COLO668 (cell line): Measurements from ENCODE around the gene ZDHHC24.
A peak's percentile ranks its signal among the peaks of the same experiment; 100 is the strongest.
"Not testable (repeated sequence)": the region's sequence is repeated elsewhere in the genome, so short reads cannot be mapped to it uniquely, and the experiment has no call there.

Experiments used
- DNase-seq: peaks from one replicate; lab custom pipeline; 2025; ENCODE audit not compliant: unreplicated experiment; lab: John Stamatoyannopoulos, UW

ZDHHC24 gene

GRCh38 chr11:66546966-66547661 lies 1.3 kb upstream of the ZDHHC24 start:
- no peak for DNase-seq

GRCh38 chr11:66546368-66546965 lies 619 bp upstream of the ZDHHC24 start, which contains the start of gene ACTN3:
Gene ACTN3, plus strand, starts transcription at chr11:66546903. Its CDS starts 35 bp downstream, at chr11:66546938.
- DNase-seq: no peak

DNA sequence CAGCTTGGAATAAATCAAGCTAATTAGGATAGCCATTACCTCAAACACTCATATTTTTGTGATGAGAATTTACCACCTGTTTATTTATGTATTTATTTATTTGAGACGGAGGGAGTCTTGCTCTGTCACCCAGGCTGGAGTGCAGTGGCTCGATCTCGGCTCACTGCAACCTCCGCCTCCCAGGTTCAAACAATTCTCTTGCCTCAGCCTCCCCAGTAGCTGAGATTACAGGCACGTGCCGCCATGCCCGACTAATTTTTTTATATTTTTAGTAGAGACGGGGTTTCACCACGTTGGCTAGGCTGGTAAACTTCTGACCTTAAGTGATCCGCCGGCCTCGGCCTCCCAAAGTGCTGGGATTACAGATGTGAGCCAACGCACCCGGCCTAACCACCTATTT lies 896 bp downstream of the ZDHHC24 start:
- not testable (repeated sequence) for DNase-seq

- no peak for DNase-seq
Measured at GRCh38 chr11:66543263-66544107, 2.4 kb downstream of the ZDHHC24 start.

DNA sequence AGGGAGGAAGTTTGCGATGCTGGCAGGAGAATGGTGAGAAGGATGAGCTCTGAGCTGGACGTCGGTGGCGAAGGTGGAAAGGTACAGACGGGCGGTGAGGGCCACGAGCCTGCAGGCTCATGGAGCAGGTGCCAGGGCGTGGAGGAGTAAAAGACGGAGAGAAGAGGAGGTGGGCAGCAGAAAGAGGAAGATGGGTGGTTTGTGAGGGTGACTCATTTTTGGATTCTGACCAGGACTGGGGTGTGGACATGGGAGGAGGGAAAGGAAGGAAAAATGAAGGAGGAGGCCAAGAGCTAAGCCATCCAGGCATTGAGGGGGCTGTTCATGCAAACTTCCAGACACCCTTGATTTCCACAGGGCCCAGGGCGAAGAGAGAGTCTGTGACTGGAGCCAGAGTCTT lies 3.5 kb downstream of the ZDHHC24 start:
- no peak for DNase-seq

DNA sequence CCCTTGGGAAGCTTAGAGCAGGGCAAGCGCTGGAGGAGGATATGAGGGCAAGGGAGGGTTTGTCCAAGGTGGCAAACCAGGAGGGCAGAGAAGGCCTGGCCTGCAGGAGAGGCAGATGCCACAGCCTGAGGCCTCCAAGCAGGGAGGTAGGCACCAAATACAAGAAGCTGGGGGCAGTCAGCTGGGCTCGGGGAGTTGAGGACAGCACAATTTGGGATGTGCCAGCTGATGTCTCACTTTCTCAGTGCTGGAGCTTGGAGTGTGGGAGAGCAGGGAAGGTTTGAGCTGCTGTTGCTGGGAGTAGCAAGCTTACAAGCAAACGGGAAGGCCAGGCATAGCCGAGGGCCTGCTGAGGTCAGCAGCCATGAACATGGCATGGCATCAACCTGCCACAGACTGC lies 4.0 kb downstream of the ZDHHC24 start:
- DNase-seq: no peak

DNA sequence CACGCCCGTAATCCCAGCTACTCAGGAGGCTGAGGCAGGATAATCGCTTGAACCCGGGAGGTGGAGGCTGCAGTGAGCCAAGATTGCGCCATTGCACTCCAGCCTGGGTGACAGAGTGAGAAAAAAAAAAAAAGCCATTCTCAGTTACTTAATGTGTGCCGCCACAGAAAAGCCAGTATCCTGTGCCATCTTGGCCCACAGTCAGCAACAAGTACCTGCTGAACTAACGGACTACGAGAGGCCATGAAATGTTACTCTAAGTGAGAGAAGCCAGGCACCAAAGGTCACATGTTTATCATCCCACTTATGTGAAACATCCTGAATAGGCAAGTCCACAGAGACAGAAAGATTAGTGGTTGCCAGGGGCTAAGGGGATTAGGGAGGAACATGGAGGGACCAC lies 5.2 kb downstream of the ZDHHC24 start:
- DNase-seq: not testable (repeated sequence)

- no peak for DNase-seq
Measured at GRCh38 chr11:66539870-66540213, 6.0 kb downstream of the ZDHHC24 start.

- DNase-seq: no peak
Measured at GRCh38 chr11:66539170-66539869, 6.5 kb downstream of the ZDHHC24 start.

- DNase-seq: no peak
Measured at GRCh38 chr11:66532784-66533183, 13.1 kb downstream of the ZDHHC24 start.

DNA sequence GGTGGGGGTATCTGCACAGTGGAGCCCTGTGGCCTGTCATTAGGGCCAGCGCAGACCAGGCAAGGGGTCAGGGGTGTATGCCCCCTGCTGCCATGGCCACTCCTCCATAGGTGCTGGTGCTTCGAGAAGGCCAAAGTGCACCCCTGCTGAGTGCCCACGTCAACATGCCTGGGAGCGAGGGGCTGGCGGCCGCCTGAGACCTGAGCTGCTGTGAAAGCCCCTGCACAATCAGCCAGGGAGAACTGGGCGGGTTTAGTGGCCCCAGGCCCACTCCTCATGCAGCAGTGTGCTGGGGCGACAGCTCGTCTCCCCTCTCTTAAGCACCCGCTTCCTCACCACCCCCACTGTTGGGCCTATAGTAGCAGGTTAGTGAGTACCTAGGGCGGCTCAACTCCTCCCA lies 14.0 kb downstream of the ZDHHC24 start:
- DNase-seq: no peak

DNA sequence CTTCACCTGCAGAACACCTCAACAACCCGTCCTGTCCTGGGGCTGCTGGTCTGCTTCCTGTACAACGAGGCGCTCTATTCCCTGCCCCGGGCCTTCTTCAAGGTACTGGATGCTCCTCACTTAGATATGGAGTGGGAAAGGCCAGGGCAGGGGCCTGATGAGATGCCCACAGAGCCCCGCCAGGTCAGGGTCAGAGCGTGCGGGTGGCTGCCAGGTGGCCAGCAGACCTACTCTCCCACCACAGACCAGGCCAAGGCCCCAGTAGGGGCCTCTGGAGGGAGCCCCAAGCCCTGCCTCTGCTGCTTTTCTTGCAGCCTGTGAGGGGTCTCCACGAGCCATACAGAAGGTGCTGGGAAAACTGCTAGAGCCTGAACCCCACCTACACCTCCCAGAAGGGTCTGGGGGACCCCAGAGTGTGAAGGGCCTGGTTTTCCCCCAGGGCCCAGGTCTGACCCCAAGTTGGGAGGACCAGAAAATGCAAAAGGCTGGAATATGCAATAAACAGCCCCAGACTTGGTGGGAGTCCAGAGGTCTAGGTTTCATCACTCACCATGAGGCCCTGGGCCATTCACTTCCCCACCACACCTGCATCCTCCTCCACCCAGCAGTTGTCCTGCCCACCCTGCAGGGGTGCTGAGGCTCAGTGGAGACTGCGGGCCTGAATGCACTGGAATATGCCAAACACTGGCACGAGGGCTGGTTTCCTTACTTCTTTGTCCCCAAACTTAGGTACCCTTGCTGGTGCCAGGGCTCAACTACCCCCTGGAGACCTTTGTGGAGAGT lies 14.7 kb downstream of the ZDHHC24 start:
- no peak for DNase-seq

GRCh38 chr11:66529655-66530054 lies 16.2 kb downstream of the ZDHHC24 start:
- DNase-seq: no peak

DNA sequence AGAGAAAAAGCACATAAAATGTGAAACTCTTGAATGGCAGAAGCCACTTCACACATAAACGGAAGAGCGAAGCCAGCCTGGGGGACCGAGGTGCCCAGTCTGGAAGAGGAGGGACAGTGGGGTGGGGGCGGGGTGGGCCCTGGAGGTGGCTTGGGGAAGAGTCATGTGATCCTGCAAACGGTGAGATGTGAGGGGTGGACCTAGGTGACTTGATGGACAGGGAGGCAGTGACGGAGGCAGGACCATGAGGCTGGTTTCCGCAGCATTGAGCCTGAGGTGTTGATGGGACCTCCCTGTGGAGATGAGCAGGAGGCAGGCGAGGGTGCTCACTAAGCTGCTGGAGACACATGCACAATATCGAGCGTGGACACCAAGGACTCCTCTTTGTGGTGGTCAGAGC lies 16.8 kb downstream of the ZDHHC24 start:
- DNase-seq: no peak

DNA sequence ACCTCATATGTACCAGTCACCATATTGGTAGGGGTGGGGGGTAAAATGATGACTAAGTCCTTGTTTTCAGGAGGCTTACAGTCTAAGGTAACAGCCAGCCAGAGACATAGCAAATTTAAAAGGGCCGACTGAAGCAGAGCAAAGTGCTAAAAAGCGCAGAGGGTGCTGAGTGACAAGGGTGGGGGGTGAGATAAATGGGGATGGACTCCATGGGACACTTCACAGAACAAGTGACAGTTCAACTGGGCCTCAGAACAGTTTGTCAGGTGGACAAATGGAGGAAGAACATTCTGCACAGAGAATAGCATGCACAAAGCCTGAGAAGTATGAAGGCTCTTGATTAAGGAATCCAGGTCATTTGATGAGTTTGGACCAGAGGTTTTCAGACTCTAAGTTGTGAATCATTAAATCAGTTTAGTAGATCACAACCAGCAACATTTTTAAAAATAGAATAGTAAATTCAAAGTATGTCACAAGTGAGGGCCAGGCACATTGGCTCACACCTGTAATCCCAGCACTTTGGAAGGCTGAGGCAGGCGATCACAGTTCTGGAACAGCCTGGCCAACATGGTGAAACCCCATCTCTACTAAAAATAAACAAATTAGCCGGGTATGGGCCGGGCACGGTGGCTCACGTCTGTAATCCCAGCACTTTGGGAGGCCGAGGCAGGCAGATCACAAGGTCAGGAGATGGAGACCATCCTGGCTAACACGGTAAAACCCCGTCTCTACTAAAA lies 21.4 kb downstream of the ZDHHC24 start:
- no peak for DNase-seq

GRCh38 chr11:66523611-66524010 lies 22.2 kb downstream of the ZDHHC24 start:
- DNase-seq: no peak

DNA sequence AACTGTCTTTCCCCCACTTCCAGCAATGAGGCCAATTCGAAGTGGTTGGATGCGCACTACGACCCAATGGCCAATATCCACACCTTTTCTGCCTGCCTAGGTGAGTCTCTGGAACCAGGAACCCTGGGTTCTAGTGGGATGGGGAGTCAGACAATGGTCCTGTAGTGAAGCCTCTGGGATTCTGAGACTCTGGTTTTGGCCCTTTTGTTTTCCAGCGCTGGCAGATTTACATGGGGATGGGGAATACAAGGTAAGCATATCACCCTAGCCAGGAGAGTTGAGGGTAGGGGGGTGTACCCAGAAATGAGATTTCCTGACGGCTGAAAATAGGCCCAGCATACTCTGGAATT lies 34.9 kb downstream of the ZDHHC24 start:
- DNase-seq: no peak

- peak; percentile 81 for DNase-seq
Measured at GRCh38 chr11:66510271-66510989, 35.4 kb downstream of the ZDHHC24 start, which contains the start of gene BBS1. Gene BBS1, plus strand, starts transcription at chr11:66510635. Its CDS starts 25 bp downstream, at chr11:66510660.

- DNase-seq: no peak
Measured at GRCh38 chr11:66509131-66509561, 36.7 kb downstream of the ZDHHC24 start.
